Epithelial cell of esophagus (primary cell): ENCODE data around the gene PLS1.

ENCODE experiments used
- DNase-seq: peaks from one replicate; pipeline ENCODE4 v3.0.0; 2010; ENCODE audit warnings: low read depth
- H3K4me3 ChIP-seq: 2 replicates; pipeline ENCODE4 v1.5.1; 2011; ENCODE audit warnings: mild to moderate bottlenecking, low read length, control low read depth
- TF ChIP-seq, protein P1 (sequence below): IDR thresholded peaks from 2 replicates; pipeline ENCODE4 v1.5.1; 2011; ENCODE audit warnings: low read depth, mild to moderate bottlenecking, low read length, control low read depth, inconsistent platforms; ENCODE audit not compliant: insufficient read depth; ENCODE audit errors: missing control alignments

PLS1 gene

DNA sequence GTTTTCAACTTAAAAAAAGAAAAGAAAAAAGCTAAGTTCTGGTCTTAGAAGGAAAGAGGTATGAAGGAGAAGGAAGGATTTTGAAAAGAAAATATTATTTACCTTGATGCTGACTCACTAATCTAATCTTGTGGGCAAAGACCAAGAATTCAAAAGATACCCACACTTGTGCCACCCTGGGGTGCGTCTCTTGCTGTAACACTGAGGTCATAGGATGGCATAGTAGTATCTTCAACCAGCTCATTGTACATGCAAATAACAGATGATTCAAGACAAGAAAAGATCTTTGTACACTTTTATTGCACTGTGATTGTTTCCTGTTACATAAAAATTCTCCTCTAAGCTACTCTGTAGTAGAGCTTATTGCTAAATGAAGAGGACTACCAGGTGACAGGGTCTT lies 17.3 kb downstream of the PLS1 start:
- peak; percentile 42 for DNase-seq
- TF ChIP-seq, protein P1, sequence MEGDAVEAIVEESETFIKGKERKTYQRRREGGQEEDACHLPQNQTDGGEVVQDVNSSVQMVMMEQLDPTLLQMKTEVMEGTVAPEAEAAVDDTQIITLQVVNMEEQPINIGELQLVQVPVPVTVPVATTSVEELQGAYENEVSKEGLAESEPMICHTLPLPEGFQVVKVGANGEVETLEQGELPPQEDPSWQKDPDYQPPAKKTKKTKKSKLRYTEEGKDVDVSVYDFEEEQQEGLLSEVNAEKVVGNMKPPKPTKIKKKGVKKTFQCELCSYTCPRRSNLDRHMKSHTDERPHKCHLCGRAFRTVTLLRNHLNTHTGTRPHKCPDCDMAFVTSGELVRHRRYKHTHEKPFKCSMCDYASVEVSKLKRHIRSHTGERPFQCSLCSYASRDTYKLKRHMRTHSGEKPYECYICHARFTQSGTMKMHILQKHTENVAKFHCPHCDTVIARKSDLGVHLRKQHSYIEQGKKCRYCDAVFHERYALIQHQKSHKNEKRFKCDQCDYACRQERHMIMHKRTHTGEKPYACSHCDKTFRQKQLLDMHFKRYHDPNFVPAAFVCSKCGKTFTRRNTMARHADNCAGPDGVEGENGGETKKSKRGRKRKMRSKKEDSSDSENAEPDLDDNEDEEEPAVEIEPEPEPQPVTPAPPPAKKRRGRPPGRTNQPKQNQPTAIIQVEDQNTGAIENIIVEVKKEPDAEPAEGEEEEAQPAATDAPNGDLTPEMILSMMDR, result no peak
- H3K4me3 ChIP-seq, result no peak overlapping the region

DNA sequence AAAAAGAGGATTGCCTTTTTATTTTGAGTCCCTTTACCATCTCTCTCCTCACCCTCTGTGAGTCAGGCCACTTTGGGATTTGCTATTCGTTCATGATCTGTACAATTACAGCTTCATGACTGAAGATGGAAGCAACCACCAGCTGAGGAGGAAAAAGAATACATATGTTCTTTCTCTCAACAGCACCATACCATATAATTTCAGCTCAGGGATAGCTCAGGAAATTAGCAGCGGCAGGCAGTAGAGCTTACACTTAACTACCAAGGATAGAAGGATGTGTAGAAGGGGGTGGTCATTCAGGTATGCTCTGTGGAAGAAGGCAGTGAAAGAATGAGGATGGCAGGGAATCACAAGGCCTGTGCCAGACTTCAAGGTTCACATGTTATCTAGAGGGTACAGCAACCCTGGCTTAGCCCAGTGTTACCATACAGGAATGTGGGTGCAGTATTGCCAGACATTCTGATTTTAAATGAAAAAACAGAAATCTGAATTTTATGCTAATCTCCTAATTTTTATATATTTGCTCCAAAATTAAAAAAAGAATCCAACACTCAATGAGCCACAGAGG lies 17.9 kb downstream of the PLS1 start:
- DNase-seq, result no peak
- TF ChIP-seq, protein P1, result no peak
- no peak overlapping the region for H3K4me3 ChIP-seq

DNA sequence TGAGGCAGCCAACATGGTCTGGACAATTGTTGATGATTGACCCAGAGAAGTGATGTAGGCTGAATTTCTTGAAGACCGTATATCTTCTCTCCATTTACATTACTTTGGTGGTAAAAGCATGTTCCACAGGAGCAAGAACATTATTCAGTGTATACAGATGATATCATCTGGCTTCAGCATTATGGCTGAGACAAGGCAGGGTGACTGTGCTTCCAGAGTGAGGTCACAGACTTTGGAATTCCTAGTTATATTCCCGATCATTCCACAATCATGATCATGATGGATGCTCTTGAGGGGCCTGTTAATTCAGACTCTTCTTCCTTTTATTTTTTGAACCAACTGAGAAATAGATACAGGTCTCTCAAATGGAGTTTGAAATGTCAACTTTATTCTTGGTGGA lies 19.0 kb downstream of the PLS1 start:
- TF ChIP-seq, protein P1, result no peak
- DNase-seq, result no peak
- H3K4me3 ChIP-seq, result no peak overlapping the region

DNA sequence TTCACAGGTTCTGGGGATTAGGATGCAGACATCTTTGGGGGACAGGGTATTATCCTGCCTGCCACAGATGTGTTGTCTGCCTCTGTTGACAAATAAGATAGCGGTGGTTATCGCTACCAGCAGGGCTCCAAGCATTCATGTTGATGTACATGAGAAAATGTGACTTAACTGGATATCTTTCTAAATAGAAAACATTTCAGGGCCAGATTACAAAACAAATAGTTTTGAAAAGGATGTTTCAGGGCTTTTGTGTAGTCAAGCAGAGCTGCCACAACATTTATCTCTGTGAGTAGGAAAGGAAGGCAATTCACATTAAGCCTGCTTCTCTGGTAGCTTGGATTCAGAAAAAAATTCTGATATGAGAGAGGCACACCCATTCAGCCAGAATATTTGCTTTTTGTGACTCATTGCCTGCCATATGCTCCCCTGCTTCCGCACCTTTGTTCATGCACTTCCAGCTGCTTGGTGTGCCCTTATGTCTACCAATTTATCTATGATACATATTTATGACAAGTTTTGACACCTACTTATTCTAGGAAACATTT lies 22.8 kb downstream of the PLS1 start:
- TF ChIP-seq, protein P1, result no peak
- H3K4me3 ChIP-seq, result no peak overlapping the region
- peak; percentile 79 for DNase-seq

DNA sequence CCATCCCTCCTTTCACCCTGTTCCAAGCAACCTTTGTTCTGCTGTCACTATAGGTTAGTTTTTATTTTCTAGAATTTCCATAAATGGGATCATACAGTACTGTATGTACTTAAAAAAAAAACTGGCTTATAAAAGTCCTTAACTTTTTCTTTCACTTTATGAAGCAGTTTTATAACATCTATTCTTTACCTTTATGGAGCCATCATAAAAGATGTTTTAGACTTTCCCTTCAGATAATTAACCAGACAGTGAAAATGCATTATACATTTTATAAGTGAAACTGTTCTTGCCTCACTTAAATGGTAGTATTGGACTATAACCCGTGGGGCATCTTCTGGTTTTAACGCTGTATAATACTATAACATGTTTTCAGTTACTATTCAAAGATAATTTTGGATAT lies 26.2 kb downstream of the PLS1 start:
- TF ChIP-seq, protein P1, result no peak
- no peak for DNase-seq
- H3K4me3 ChIP-seq, result no peak overlapping the region

DNA sequence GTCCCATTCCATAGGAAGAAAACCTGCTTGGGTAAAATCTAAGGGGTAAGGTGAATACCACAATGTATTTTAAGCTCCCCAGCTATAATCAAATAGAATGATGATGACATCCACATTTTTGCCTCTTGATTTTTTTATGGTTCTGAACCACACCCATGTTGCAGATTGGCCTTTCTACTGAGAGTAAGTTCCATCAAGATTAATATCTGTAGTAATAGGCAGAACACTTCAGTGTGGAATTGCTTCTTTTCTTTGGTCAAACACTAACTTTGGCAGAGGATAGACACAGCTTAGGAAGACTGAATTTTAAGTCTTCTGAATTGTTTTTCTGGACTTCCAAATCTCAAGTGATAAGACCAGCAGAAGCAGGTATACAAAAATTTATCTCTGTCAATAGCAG lies 27.0 kb downstream of the PLS1 start:
- TF ChIP-seq, protein P1, result no peak
- no peak for DNase-seq

DNA sequence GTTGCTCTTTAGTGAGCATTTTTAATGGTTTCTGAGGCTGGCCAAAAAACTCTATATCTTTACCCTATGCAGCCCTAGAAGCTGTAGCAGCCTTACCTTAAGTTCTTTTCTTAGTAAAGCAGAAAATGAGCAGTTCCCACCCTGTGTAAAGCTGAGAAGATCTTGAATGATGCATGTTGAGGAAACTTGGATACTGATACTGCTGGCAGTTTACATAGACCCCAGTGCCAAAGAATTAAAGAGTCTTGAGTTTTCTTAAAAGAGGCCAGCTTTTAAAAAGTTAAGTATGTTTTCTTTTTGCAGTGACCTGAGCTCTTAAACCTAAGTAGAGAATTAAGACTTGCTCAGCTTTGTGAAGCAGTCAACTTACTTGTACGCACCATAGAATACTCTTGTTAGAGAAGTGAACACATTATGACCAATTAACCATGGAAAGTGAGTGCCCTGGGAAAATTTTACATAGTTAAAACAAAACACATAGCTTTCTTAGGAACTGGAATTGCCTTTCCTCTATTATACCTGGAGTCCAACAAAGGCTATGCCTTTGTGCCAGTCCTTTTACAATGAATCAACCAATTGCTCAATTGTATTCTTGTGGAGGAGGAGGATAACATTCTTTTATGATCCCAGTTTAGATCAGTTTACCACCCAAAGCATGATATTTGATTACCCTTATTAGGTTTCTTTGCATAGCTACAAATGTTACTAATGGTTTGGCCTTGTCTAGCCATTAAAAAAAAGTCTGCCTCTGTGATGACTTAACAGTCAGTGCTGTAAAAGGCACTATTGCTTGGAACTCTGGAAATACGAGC lies 28.4 kb downstream of the PLS1 start:
- TF ChIP-seq, protein P1, result no peak
- H3K4me3 ChIP-seq, result no peak overlapping the region
- DNase-seq, result no peak

More for the DNA sequence above, 27.0 kb downstream of the PLS1 start:
- no peak overlapping the region for H3K4me3 ChIP-seq
